IMR-90 (cell line): ENCODE results near the gene LUC7L. TPM values are rescaled to one million over a fixed set of nuclear protein-coding genes. Genes with fewer than 3 reads are reported as not detected.
A peak's percentile ranks its signal among the peaks of the same experiment; 100 is the strongest.
"Not testable (repeated sequence)": the region's sequence is repeated elsewhere in the genome, so short reads cannot be mapped to it uniquely, and the experiment has no call there.

Experiments used
- ATAC-seq: fragments of 200-7000 bp; cut with Tn5 transposase; 2 replicates; pipeline ENCODE4 v1.9.1; 2020; ENCODE audit warnings: low read depth, mild to moderate bottlenecking, moderate library complexity
- BruUV-seq: library from RNA; stranded (reverse); fragments of 400-500 nt; replicated peaks from 2 replicates; lab custom pipeline; 2021; lab: Mats Ljungman, UMichigan
- CTCF ChIA-PET: fragments of 300-600 bp; formaldehyde crosslinking; extraction: SDS; loops from one replicate; lab custom pipeline; 2021; ENCODE audit warnings: antibody characterized with exemption; lab: Yijun Ruan, JAX
- POLR2A ChIA-PET: fragments of 300-600 bp; sonication (Branson Sonifier 250); formaldehyde crosslinking; loops from one replicate; lab custom pipeline; 2022; ENCODE audit warnings: antibody characterized with exemption; ENCODE audit not compliant: unreplicated experiment; lab: Charles Lee
- DNase-seq: peaks from one replicate; pipeline ENCODE4 v3.0.0; 2013
- H2AFZ ChIP-seq: replicated peaks from 2 replicates; pipeline ENCODE3; 2013; ENCODE audit warnings: low read length, mild to moderate bottlenecking; ENCODE audit not compliant: poor library complexity
- H2AK5ac ChIP-seq: 2 replicates; pipeline ENCODE4 v1.6.1; 2013; ENCODE audit warnings: low read depth, low read length, inconsistent platforms
- H2AK9ac ChIP-seq: replicated peaks from 2 replicates; pipeline ENCODE3; 2013; ENCODE audit warnings: mild to moderate bottlenecking, low read depth, low read length, moderate library complexity; ENCODE audit not compliant: poor library complexity
- H2BK120ac ChIP-seq: 2 replicates; pipeline ENCODE4 v1.6.1; 2013; ENCODE audit warnings: low read depth, low read length, inconsistent platforms
- H2BK15ac ChIP-seq: 3 replicates; pipeline ENCODE4 v1.6.1; 2013; ENCODE audit warnings: low read depth, low read length, inconsistent platforms
- H2BK20ac ChIP-seq: 2 replicates; pipeline ENCODE4 v1.6.1; 2013; ENCODE audit warnings: low read depth, mild to moderate bottlenecking, inconsistent platforms, low read length, moderate library complexity
- H2BK5ac ChIP-seq: 2 replicates; pipeline ENCODE4 v1.6.1; 2013; ENCODE audit warnings: mild to moderate bottlenecking, low read depth, low read length, inconsistent platforms; ENCODE audit not compliant: poor library complexity, severe bottlenecking
- H3K14ac ChIP-seq: replicated peaks from 2 replicates; pipeline ENCODE4 v1.6.1; 2013; ENCODE audit warnings: low read depth, low read length, inconsistent platforms
- H3K18ac ChIP-seq: 2 replicates; pipeline ENCODE4 v1.6.1; 2013; ENCODE audit warnings: low read depth, low read length, control low read depth
- H3K23ac ChIP-seq: 2 replicates; pipeline ENCODE4 v1.6.1; 2013; ENCODE audit warnings: low read depth, low read length, inconsistent platforms
- H3K27ac ChIP-seq: 2 replicates; pipeline ENCODE4 v1.5.1; 2013; ENCODE audit warnings: mild to moderate bottlenecking, control low read depth, low read length; ENCODE audit not compliant: insufficient read depth
- H3K27me3 ChIP-seq: 2 replicates; pipeline ENCODE4 v1.6.1; 2013; ENCODE audit warnings: low read length; ENCODE audit not compliant: control insufficient read depth, insufficient read depth
- H3K36me3 ChIP-seq: 2 replicates; pipeline ENCODE4 v1.6.1; 2013; ENCODE audit warnings: low read length, mixed read lengths; ENCODE audit not compliant: control insufficient read depth, insufficient read depth
- H3K4ac ChIP-seq: 2 replicates; pipeline ENCODE4 v1.6.1; 2013; ENCODE audit warnings: low read depth, low read length, inconsistent platforms
- H3K4me1 ChIP-seq: 2 replicates; pipeline ENCODE4 v1.6.1; 2013; ENCODE audit warnings: low read length, mixed read lengths; ENCODE audit not compliant: control insufficient read depth, insufficient read depth
- H3K4me2 ChIP-seq: 2 replicates; pipeline ENCODE4 v1.6.1; 2013; ENCODE audit warnings: low read depth, mild to moderate bottlenecking, control low read depth, low read length, moderate library complexity
- H3K4me3 ChIP-seq: 2 replicates; pipeline ENCODE4 v1.5.1; 2013; ENCODE audit warnings: low read depth, mild to moderate bottlenecking, control low read depth, low read length, moderate library complexity; ENCODE audit not compliant: insufficient read depth
- H3K56ac ChIP-seq: 2 replicates; pipeline ENCODE4 v1.6.1; 2013; ENCODE audit warnings: low read length, inconsistent platforms; ENCODE audit not compliant: insufficient read depth; ENCODE audit errors: extremely low read depth
- H3K79me1 ChIP-seq, 2 experiments: 2 replicates each; pipeline ENCODE4 v1.6.1; 2013; ENCODE audit warnings: low read length in 2 of 2, inconsistent platforms in 1 of 2, low read depth in 1 of 2
- H3K9ac ChIP-seq: 2 replicates; pipeline ENCODE4 v1.6.1; 2013; ENCODE audit warnings: low read depth, low read length, control low read depth
- H3K9me1 ChIP-seq: 2 replicates; pipeline ENCODE4 v1.6.1; 2013; ENCODE audit warnings: low read length, inconsistent platforms; ENCODE audit not compliant: insufficient read depth
- H3K9me3 ChIP-seq: 2 replicates; pipeline ENCODE4 v1.6.1; 2013; ENCODE audit warnings: low read length; ENCODE audit not compliant: control insufficient read depth, insufficient read depth
- H4K20me1 ChIP-seq: 2 replicates; pipeline ENCODE4 v1.6.1; 2013; ENCODE audit warnings: low read length, inconsistent platforms; ENCODE audit not compliant: insufficient read depth
- H4K5ac ChIP-seq: 2 replicates; pipeline ENCODE4 v1.6.1; 2013; ENCODE audit warnings: mild to moderate bottlenecking, low read depth, low read length, control low read depth
- H4K8ac ChIP-seq, 2 experiments: 2 replicates each; pipeline ENCODE4 v1.6.1; 2013; ENCODE audit warnings: low read depth in 2 of 2, low read length in 2 of 2, control low read depth in 1 of 2, inconsistent platforms in 1 of 2
- H4K91ac ChIP-seq: 2 replicates; pipeline ENCODE4 v1.6.1; 2013; ENCODE audit warnings: low read depth, low read length, inconsistent platforms; ENCODE audit not compliant: insufficient read depth
- WGBS, 2 experiments: methylation state at CpG; one replicate each; pipeline versions ENCODE4 v1.1.5 to v1.1.7; 2013; ENCODE audit warnings: missing lambda C conversion rate in 2 of 2; ENCODE audit not compliant: insufficient read length in 1 of 2; ENCODE audit errors: extremely low coverage in 2 of 2; 5-methylcytosine and 5-hydroxymethylcytosine counted together
- dilution Hi-C: fragments of 300-500 bp; cut with HindIII; formaldehyde crosslinking; loops from one replicate; pipeline ENCODE4 v1.14.3; 2018; ENCODE audit warnings: low sequenced_read_pairs; ENCODE audit not compliant: unreplicated experiment
- in situ Hi-C: fragments of 300-500 bp; cut with MboI; formaldehyde crosslinking; loops from 3 replicates; pipeline ENCODE4 v1.14.3; 2019; ENCODE audit warnings: low sequenced_read_pairs, inconsistent platforms, mixed read lengths
- intact Hi-C: fragments of 100-400 bp; cut with micrococcal nuclease; formaldehyde crosslinking; loops from 2 replicates; pipeline ENCODE4 v1.10.0; 2022
- polyA plus RNA-seq, 3 experiments: library from polyadenylated mRNA; depleted of rRNA; stranded (reverse); fragments of >200 nt; gene quantifications; 2 replicates each; pipeline ENCODE4 v1.2.3, GENCODE V29; 2012; ENCODE audit warnings: low replicate concordance in 1 of 3
- total RNA-seq: library from RNA; depleted of rRNA; stranded (reverse); fragments of >200 nt; gene quantifications from 2 replicates; pipeline ENCODE4 v1.2.3, GENCODE V29; 2012

The LUC7L gene
- total and polyA plus RNA-seq, 2 of the 4 experiments (the other 2 are of a cell fraction), result 21.5 to 55.6 TPM

DNA sequence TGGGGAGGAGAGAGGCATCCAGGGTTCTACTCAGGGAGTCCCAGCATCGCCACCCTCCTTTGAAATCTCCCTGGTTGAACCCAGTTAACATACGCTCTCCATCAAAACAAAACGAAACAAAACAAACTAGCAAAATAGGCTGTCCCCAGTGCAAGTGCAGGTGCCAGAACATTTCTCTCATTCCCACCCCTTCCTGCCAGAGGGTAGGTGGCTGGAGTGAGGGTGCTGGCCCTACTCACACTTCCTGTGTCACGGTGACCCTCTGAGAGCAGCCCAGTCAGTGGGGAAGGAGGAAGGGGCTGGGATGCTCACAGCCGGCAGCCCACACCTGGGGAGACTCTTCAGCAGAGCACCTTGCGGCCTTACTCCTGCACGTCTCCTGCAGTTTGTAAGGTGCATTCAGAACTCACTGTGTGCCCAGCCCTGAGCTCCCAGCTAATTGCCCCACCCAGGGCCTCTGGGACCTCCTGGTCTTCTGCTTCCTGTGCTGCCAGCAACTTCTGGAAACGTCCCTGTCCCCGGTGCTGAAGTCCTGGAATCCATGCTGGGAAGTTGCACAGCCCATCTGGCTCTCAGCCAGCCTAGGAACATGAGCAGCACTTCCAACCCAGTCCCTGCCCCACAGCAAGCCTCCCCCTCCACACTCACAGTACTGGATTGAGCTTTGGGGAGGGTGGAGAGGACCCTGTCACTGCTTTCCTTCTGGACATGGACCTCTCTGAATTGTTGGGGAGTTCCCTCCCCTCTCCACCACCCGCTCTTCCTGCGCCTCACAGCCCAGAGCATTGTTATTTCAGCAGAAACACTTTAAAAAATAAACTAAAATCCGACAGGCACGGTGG, 55.1 kb downstream of the LUC7L start:
- H2BK20ac ChIP-seq, BruUV-seq, H3K4me3 ChIP-seq, H3K23ac ChIP-seq, H4K8ac ChIP-seq, dilution Hi-C loops, H3K4me1 ChIP-seq, intact Hi-C loops, H4K20me1 ChIP-seq, H3K4ac ChIP-seq, H3K18ac ChIP-seq, H3K9me3 ChIP-seq, H2BK120ac ChIP-seq, H2BK5ac ChIP-seq, H3K9me1 ChIP-seq, H4K91ac ChIP-seq, DNase-seq, H3K36me3 ChIP-seq, H4K5ac ChIP-seq, H3K14ac ChIP-seq, H2AFZ ChIP-seq, H3K79me1 ChIP-seq, in situ Hi-C loops, H2BK15ac ChIP-seq, H3K27ac ChIP-seq, CTCF ChIA-PET, H2AK9ac ChIP-seq, H3K4me2 ChIP-seq, H3K9ac ChIP-seq, H2AK5ac ChIP-seq: not testable (repeated sequence)
- peaks cover 41% of the 10 kb centered on the region for H3K27me3 ChIP-seq
- POLR2A ChIA-PET, result interaction anchor here (0.6 kb wide), 1 partner anchor 8 kb away, joined by 12 read pairs; no protein-coding TSS in a partner anchor
- WGBS, 2 experiments, result no CpG with 5 or more reads among the region's 13 CpGs
- ATAC-seq, result peak; percentile 30
- peak overlapping the region; percentile 92; the same call in 1 of the 2 replicates for H3K56ac ChIP-seq

DNA sequence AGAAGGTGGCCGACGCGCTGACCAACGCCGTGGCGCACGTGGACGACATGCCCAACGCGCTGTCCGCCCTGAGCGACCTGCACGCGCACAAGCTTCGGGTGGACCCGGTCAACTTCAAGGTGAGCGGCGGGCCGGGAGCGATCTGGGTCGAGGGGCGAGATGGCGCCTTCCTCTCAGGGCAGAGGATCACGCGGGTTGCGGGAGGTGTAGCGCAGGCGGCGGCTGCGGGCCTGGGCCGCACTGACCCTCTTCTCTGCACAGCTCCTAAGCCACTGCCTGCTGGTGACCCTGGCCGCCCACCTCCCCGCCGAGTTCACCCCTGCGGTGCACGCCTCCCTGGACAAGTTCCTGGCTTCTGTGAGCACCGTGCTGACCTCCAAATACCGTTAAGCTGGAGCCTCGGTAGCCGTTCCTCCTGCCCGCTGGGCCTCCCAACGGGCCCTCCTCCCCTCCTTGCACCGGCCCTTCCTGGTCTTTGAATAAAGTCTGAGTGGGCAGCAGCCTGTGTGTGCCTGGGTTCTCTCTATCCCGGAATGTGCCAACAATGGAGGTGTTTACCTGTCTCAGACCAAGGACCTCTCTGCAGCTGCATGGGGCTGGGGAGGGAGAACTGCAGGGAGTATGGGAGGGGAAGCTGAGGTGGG, 55.9 kb downstream of the LUC7L start:
- H3K27ac ChIP-seq, H2AK5ac ChIP-seq, H2BK5ac ChIP-seq, H3K23ac ChIP-seq, H2BK120ac ChIP-seq, H4K91ac ChIP-seq, H3K4me2 ChIP-seq, H2AK9ac ChIP-seq, H3K4ac ChIP-seq, H4K20me1 ChIP-seq, H3K4me3 ChIP-seq, DNase-seq, dilution Hi-C loops, H2BK15ac ChIP-seq, in situ Hi-C loops, H3K9me3 ChIP-seq, H2AFZ ChIP-seq, BruUV-seq, CTCF ChIA-PET, H3K9ac ChIP-seq, H4K8ac ChIP-seq, intact Hi-C loops, H2BK20ac ChIP-seq, POLR2A ChIA-PET, H3K56ac ChIP-seq, ATAC-seq, H4K5ac ChIP-seq, H3K36me3 ChIP-seq, H3K4me1 ChIP-seq, H3K14ac ChIP-seq, H3K79me1 ChIP-seq, H3K18ac ChIP-seq, H3K9me1 ChIP-seq: not testable (repeated sequence)
- no CpG with 5 or more reads among the region's 44 CpGs for WGBS, 2 experiments
- peaks cover 45% of the 10 kb centered on the region for H3K27me3 ChIP-seq
